Heart left ventricle (tissue), 13 donors: ENCODE data around the gene CDK10.
"Not testable (repeated sequence)": the region's sequence is repeated elsewhere in the genome, so short reads cannot be mapped to it uniquely, and the experiment has no call there.

Experiments used
- CTCF ChIP-seq, 12 donors: fragments of 200-600 bp; sonication (generic) in 4 of 12; IDR thresholded peaks; one replicate each; pipeline versions ENCODE4 v1.5.0 to v1.8.0; 2018 to 2022; ENCODE audit warnings: antibody characterized with exemption in 12 of 12, mild to moderate bottlenecking in 5 of 12
- POLR2A ChIP-seq, 2 donors: fragments of 450-650 bp; IDR thresholded peaks; one replicate each; pipeline ENCODE4 v1.6.1; 2017; ENCODE audit warnings: antibody characterized with exemption in 2 of 2, mild to moderate bottlenecking in 2 of 2, moderate library complexity in 2 of 2
- donor health status: ischemic (EF 13 %, LVEDD 7.1; RV severe dilation, severe dysfunction).
- donor health status: DM: no; HTN: yes; CAD: no.
- donor health status: DM: no; HTN: no; CAD: no.
- donor health status: ischemic (EF 25% LVEDD 6.9; RV normal size, moderate dysfunction).
- donor health status: ischemic (EF 25% LVEDD 5.7; RV mildly dilated, moderate dysfunction).
- donor health status: ischemic (EF 35%, LVEDD 5.7; RV mildly dilated, moderate dysfunction).
- donor health status: nonischemic (EF 11% LVEDD 7.7; RV severe dilation, severe dysfunction).
- donor health status: DM: yes; HTN: yes; CAD: no.
- donor health status: PGD.
- donor health status: ischemic (EF 29% LVEDD 5.4; RV normal size, mild dysfunction).
- donor health status: nonischemic (EF 23%, LVEDD 6.1; RV moderate dilation, normal function).

- TF ChIP-seq POLR2A, CTCF (IDR thresholded peaks at IDR 0.05): not testable (repeated sequence)
Measured at GRCh38 chr16:89699629-89700099, 13.2 kb downstream of the CDK10 start.
